SK-N-SH treated with all-trans-retinoic acid at 6 μM for 48 hours (cell line): ENCODE results near the gene BSX.

Source experiments
- CSDC2 ChIP-seq: fragments of 250-450 bp; sonication (Bioruptor Pico); IDR thresholded peaks from 2 replicates; pipeline ENCODE4 v1.5.0; 2020; ENCODE audit warnings: mild to moderate bottlenecking, moderate library complexity
- ESRRG ChIP-seq: fragments of 250-450 bp; sonication (Bioruptor Pico); IDR thresholded peaks from 2 replicates; pipeline ENCODE4 v1.6.1; 2021; ENCODE audit warnings: mild to moderate bottlenecking
- OSR1 ChIP-seq: fragments of 250-450 bp; sonication (Bioruptor Pico); IDR thresholded peaks from 2 replicates; pipeline ENCODE4 v1.8.0; 2022; ENCODE audit warnings: moderate library complexity, mild to moderate bottlenecking, inconsistent platforms
- ZNF70 ChIP-seq: fragments of 450-650 bp; formaldehyde crosslinking; IDR thresholded peaks from 2 replicates; pipeline ENCODE4 v1.5.0; 2020; ENCODE audit warnings: mild to moderate bottlenecking, moderate library complexity
- TF ChIP-seq, protein P1 (sequence below): fragments of 250-450 bp; sonication (Bioruptor Pico); IDR thresholded peaks from 2 replicates; pipeline ENCODE4 v1.8.0; 2021; ENCODE audit warnings: low read depth, mild to moderate bottlenecking, moderate library complexity, borderline replicate concordance
- TF ChIP-seq, protein P2 (sequence below): fragments of 250-450 bp; sonication (Bioruptor Pico); IDR thresholded peaks from 2 replicates; pipeline ENCODE4 v1.5.1; 2020; ENCODE audit warnings: low read depth, mild to moderate bottlenecking, moderate library complexity

DNA sequence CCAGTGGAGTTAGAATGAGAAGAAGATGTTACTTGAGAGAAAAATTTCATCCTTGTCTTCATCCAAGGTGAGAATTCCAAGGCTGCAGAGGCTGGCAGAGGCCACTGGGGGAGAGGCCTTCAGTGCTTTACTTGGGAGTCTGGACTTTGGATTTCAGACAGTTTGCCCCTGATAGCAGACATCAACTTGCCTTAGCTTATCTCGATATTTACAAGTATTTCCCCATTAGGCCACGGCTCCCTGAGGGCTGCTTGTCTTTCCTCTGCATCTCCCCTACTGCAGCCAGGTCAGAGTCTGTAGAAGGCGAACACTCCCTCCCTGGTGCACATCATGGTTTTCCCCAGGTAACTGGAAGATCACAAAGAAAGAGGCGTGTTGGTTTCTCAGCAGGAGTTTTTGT lies 29.9 kb upstream of the BSX start:
- TF ChIP-seq OSR1 (CRISPR knock-in tag) (no peak), ESRRG (no peak), CSDC2 (no peak), ZNF70 (CRISPR knock-in tag) (no peak)
- TF ChIP-seq, protein P1, sequence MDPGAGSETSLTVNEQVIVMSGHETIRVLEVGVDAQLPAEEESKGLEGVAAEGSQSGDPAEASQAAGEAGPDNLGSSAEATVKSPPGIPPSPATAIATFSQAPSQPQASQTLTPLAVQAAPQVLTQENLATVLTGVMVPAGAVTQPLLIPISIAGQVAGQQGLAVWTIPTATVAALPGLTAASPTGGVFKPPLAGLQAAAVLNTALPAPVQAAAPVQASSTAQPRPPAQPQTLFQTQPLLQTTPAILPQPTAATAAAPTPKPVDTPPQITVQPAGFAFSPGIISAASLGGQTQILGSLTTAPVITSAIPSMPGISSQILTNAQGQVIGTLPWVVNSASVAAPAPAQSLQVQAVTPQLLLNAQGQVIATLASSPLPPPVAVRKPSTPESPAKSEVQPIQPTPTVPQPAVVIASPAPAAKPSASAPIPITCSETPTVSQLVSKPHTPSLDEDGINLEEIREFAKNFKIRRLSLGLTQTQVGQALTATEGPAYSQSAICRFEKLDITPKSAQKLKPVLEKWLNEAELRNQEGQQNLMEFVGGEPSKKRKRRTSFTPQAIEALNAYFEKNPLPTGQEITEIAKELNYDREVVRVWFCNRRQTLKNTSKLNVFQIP (CRISPR knock-in tag), result no peak
- TF ChIP-seq, protein P2, sequence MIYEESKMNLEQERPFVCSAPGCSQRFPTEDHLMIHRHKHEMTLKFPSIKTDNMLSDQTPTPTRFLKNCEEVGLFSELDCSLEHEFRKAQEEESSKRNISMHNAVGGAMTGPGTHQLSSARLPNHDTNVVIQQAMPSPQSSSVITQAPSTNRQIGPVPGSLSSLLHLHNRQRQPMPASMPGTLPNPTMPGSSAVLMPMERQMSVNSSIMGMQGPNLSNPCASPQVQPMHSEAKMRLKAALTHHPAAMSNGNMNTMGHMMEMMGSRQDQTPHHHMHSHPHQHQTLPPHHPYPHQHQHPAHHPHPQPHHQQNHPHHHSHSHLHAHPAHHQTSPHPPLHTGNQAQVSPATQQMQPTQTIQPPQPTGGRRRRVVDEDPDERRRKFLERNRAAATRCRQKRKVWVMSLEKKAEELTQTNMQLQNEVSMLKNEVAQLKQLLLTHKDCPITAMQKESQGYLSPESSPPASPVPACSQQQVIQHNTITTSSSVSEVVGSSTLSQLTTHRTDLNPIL (CRISPR knock-in tag), result no peak
